Lower leg skin (tissue), 3 donors: ENCODE data around the gene CFAP54.

ENCODE experiments used
- POLR2A ChIP-seq, 2 donors: fragments of 450-650 bp; IDR thresholded peaks; one replicate each; pipeline ENCODE4 v1.6.1; 2016 to 2017; ENCODE audit warnings: antibody characterized with exemption in 2 of 2, mild to moderate bottlenecking in 1 of 2, moderate library complexity in 1 of 2
- TF ChIP-seq, protein P1 (sequence below), 3 donors: fragments of 450-650 bp; IDR thresholded peaks; one replicate each; pipeline ENCODE4 v1.5.1; 2016; ENCODE audit warnings: antibody characterized with exemption in 3 of 3, mild to moderate bottlenecking in 3 of 3, moderate library complexity in 2 of 3

DNA sequence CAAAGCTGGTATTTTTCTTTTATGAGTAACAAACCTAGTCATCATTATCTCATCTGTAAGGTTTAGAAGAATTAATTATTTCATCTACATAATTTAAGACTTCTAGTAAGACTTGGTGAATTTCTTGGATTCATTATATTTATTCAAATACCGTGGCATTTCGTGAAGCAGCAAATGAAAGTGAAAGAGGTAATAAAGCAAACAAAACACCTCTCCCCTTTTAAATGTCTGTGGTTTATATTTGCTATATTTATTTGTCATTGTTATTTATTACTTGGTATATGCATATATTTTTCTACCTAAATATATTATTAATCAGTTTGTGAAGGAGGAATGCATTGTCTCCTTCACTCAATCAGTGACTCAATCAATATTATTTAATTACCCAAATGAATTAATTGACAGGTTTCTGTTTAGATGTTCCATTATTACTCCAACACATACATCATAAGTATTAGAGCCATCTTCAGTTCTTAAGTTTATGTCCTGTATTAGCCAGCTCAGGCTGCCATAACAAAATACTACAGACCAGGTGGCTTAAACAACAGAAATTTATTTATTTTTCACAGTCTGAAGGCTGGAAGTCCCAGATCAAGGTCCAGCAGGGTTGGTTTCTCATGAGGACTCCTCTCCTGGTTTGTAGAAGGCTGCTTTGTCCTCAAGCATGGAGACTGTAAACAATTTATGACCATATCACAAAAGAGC lies 6.6 kb downstream of the CFAP54 start:
- no peak for TF ChIP-seq POLR2A (IDR thresholded peaks at IDR 0.05)
- TF ChIP-seq, protein P1, sequence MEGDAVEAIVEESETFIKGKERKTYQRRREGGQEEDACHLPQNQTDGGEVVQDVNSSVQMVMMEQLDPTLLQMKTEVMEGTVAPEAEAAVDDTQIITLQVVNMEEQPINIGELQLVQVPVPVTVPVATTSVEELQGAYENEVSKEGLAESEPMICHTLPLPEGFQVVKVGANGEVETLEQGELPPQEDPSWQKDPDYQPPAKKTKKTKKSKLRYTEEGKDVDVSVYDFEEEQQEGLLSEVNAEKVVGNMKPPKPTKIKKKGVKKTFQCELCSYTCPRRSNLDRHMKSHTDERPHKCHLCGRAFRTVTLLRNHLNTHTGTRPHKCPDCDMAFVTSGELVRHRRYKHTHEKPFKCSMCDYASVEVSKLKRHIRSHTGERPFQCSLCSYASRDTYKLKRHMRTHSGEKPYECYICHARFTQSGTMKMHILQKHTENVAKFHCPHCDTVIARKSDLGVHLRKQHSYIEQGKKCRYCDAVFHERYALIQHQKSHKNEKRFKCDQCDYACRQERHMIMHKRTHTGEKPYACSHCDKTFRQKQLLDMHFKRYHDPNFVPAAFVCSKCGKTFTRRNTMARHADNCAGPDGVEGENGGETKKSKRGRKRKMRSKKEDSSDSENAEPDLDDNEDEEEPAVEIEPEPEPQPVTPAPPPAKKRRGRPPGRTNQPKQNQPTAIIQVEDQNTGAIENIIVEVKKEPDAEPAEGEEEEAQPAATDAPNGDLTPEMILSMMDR (IDR thresholded peaks at IDR 0.05): no peak
